Testis (tissue), 2 donors: Measurements from ENCODE around the gene GOSR1.

Experiments
- POLR2A ChIP-seq: fragments of 450-650 bp; IDR thresholded peaks from one replicate; pipeline ENCODE4 v1.6.1; 2017; ENCODE audit warnings: antibody characterized with exemption, mild to moderate bottlenecking, moderate library complexity
- TF ChIP-seq, protein P1 (sequence below), 3 experiments: fragments of 450-650 bp in 2 of 3; fragments of 200-600 bp in 1 of 3; sonication (generic) in 1 of 3; IDR thresholded peaks; one replicate each; pipeline ENCODE4 v1.5.1; 2016 to 2019; ENCODE audit warnings: antibody characterized with exemption in 3 of 3, mild to moderate bottlenecking in 2 of 3, moderate library complexity in 1 of 3

DNA sequence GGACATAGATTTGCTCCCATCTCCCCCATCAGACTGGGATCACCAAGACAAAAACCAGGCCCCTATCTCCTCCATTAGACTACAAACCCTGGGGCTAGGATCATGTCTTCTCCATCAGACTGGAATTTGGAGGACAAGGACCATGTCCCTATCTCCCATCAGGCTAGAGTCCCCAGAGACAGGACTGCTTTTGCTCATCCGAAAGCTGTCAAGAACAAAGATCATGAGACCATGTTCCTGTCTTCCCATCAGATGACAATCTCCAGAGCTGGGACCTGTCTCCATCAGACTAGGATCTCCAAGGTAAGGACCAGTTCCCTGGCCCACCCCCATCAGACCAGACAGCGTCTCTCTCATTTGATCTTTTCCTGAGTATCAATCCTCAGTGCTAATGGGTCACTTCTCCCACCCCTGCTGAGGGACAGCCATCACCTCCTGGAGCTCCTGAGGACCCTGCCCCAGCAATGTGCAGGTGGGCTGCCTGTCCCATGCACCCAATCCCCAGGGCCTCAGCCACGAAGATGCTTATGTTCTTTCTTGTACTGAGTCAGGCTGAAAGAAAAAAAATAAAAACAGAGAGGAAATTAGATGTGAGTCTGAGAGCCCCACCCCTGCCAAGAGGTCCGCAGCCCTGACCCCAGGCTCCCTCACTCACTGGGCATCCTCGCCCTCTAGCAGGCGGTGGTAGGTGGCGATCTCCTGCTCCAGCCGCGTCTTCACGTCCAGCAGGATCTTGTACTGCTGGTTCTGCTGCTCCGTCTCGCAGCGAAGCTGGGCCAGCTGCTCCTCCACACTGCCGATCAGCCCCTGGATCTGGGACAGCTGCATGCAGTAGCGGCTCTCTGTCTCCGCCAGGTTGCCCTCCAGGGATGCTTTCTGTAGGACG is 90.3 kb downstream of the GOSR1 start:
- TF ChIP-seq, protein P1, sequence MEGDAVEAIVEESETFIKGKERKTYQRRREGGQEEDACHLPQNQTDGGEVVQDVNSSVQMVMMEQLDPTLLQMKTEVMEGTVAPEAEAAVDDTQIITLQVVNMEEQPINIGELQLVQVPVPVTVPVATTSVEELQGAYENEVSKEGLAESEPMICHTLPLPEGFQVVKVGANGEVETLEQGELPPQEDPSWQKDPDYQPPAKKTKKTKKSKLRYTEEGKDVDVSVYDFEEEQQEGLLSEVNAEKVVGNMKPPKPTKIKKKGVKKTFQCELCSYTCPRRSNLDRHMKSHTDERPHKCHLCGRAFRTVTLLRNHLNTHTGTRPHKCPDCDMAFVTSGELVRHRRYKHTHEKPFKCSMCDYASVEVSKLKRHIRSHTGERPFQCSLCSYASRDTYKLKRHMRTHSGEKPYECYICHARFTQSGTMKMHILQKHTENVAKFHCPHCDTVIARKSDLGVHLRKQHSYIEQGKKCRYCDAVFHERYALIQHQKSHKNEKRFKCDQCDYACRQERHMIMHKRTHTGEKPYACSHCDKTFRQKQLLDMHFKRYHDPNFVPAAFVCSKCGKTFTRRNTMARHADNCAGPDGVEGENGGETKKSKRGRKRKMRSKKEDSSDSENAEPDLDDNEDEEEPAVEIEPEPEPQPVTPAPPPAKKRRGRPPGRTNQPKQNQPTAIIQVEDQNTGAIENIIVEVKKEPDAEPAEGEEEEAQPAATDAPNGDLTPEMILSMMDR (IDR thresholded peaks at IDR 0.05), result no peak
- no peak for TF ChIP-seq POLR2A
